Fibroblast of mammary gland (primary cell): ENCODE measurements around the gene CEP152.
A peak's percentile ranks its signal among the peaks of the same experiment; 100 is the strongest.

Source experiments
- DNase-seq: peaks from one replicate; pipeline ENCODE4 v3.0.0-alpha.2; 2010; ENCODE audit warnings: low read depth
- H3K4me3 ChIP-seq: 2 replicates; pipeline ENCODE4 v1.5.1; 2011; ENCODE audit warnings: low read depth, mild to moderate bottlenecking, low read length, moderate library complexity; ENCODE audit not compliant: control insufficient read depth
- TF ChIP-seq, protein P1 (sequence below): conservative IDR thresholded peaks from 2 replicates; pipeline ENCODE4 v1.5.1; 2011; ENCODE audit warnings: low read depth, low read length, inconsistent platforms; ENCODE audit not compliant: control insufficient read depth, insufficient read depth

The CEP152 gene

DNA sequence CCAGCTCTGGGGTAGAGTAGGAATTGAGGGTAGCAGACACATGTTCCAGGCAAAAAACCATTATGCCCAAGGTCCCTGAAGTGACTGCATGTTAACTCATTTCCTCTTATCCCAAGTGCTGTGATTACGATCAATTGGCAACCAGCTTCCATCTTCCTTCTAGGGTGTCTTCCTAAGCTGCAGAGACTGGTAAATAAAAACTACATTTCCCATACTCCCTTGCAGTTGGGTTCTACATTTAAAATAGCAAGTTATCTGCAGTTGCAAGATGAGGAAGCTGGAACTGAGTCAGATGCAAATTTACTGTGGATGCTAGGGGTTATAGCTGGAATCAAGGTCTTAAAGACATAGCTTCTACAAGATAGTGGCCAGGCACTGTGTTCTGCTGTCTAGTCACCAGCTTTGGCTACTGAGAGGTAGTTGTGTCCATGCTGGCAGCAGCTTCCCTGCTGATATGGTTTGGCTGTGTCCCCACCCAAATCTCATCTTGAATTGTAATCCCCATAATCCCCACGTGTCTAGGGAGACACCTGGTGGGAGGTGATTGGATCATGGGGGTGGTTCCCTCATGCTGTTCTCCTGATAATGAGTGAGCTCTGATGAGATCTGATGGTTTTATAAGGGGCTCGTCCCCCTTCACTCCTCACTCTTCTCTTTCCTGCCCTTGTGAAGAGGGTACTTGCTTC is 114.1 kb downstream of the CEP152 start:
- H3K4me3 ChIP-seq, result no peak overlapping the region
- TF ChIP-seq, protein P1, sequence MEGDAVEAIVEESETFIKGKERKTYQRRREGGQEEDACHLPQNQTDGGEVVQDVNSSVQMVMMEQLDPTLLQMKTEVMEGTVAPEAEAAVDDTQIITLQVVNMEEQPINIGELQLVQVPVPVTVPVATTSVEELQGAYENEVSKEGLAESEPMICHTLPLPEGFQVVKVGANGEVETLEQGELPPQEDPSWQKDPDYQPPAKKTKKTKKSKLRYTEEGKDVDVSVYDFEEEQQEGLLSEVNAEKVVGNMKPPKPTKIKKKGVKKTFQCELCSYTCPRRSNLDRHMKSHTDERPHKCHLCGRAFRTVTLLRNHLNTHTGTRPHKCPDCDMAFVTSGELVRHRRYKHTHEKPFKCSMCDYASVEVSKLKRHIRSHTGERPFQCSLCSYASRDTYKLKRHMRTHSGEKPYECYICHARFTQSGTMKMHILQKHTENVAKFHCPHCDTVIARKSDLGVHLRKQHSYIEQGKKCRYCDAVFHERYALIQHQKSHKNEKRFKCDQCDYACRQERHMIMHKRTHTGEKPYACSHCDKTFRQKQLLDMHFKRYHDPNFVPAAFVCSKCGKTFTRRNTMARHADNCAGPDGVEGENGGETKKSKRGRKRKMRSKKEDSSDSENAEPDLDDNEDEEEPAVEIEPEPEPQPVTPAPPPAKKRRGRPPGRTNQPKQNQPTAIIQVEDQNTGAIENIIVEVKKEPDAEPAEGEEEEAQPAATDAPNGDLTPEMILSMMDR, result no peak
- DNase-seq, result peak; percentile 60

GRCh38 chr15:48695827-48696573 is 114.9 kb downstream of the CEP152 start:
- DNase-seq, result no peak
- TF ChIP-seq, protein P1, result no peak
- H3K4me3 ChIP-seq, result no peak overlapping the region

DNA sequence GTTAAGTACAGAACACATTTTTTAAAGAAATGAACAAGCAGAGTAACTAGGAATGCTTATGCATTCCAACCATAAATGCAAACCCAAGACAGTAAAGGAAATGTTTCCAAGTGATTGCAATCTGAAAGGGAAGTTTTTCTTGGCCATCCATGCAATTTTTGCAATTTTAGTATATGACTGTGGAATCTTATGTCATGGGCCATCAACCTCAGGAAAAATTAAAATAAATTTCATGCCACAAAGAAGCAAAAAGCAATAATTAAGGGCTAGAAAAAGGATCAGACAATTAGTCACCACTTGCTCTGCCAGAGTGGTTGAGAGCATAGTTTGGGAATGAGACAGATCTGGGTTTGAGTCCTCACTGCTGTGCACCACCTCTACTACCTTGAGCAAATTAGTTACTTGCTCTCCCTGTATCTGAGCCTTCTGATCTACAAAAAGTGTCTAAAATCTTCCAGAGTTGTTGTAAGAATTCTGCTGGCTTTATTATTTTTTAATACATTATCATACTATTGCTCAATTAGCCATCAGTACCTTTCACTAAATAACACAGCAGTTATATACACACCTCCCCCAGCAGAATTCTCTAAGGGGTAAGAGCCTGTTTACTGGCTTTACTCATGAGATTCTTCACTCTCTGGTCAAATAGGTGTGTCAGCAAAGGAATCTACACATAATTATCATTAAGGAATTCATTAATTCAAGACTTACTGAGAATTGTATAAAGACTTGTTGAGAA is 115.6 kb downstream of the CEP152 start:
- TF ChIP-seq, protein P1, result no peak
- peak; percentile 93 for DNase-seq
- H3K4me3 ChIP-seq, result no peak overlapping the region

DNA sequence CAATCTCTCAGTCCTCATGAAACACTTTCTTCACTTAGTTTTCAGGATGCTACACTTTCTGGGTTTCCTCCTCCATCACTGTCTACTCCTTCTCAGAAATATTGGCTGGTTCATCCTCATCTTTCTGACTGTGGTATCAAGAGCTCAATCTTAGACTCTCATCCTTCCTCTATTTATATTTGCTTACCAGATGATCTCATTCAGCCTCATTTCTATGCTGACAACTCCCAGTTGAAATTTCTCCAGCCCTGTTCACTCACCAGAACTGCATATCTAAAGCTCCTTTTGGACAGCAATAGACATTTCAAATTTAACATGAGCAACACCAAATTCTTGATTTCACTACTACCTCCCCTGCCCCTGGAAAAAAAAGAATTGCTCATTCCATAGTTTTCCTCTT is 117.4 kb downstream of the CEP152 start:
- no peak overlapping the region for H3K4me3 ChIP-seq
- TF ChIP-seq, protein P1, result no peak
- DNase-seq, result peak; percentile 64

DNA sequence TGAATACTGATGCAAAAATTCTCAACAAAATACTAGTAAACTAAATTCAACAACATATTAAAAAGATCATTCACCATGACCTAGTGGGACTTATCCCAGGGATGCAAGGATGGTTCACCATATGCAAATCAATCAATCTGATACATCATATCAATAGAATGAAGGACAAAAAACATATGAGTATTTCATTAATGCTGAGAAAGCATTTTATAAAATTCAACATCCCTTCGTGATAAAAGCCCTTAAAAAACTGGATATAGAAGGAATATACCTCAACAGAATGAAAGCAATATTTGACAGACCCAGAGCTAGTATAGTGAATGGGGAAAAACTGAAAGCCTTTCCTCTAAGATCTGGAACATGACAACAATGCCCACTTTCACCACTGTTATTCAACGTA is 122.4 kb downstream of the CEP152 start:
- no peak for DNase-seq
- H3K4me3 ChIP-seq, result no peak overlapping the region
- TF ChIP-seq, protein P1, result no peak
